Measurements from ENCODE around the gene NIPA2. TPM values are rescaled to one million over a fixed set of nuclear protein-coding genes. Genes with fewer than 3 reads are reported as not detected.

Gene NIPA2
- total and polyA plus RNA-seq, 2 of the 13 experiments (the other 11 are each of a cell fraction or from before 2014, with no cell fraction given), result 29.0 to 56.2 TPM

DNA sequence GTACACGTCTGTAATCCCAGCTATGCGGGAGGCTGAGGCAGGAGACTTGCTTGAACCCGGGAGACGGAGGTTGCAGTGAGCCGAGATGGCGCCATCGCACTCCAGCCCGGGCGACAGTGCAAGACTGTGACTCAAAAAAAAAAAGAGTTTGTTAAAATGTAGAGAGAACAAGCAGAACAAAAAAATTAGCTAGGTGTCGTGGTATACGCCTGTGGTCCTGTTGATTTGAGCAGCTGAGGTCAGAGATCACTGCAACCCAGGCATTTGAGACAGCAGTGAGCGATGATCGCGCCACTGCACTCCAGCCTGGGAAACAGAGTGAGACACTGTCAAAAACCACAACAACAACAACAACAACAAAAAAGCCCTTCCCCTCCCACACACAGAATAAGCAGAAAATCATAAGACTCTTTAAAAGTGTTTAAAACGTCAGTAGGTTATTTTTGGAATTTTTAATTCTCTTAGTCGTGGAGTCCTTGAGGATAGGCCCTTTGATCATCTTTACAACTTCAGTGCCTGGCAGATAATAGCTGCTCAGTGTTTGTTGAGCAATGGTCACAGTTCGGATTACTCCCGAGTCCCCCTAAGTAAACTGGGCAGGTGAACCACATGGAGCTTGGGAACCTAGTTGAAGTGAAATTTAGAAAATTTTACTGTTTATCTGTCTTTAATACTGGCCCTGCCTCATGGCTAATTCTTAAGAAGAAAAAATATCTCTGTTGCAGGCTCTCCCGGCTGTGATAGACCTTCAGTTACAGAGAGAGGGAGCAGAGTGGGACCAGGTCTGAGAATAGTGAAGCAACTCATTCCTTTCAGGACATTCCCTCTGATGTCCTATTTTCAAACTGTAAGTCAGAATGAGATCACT is 6.2 kb downstream of the NIPA2 start:
- peak overlapping the region; percentile 62 for H3K27ac ChIP-seq (ENCODE audit: extremely low read length, insufficient read depth, low read length)
- H3K36me3 ChIP-seq (replicated peaks in 1 of 2; ENCODE audit: control insufficient read depth in 1 of 2, insufficient read depth in 2 of 2, low read length in 2 of 2), result peaks cover 3 to 27% of the 10 kb centered on the region in 2 experiments; a peak in 4 of 5 replicates
- peaks cover 60% of the 10 kb centered on the region for H3K79me2 ChIP-seq (ENCODE audit: insufficient read depth, low read length)
- no peak overlapping the region; the same call in 1 of the 2 replicates for H3K9ac ChIP-seq (ENCODE audit: insufficient read depth, low read depth, low read length)
- in situ Hi-C loops (cut with HindIII; ENCODE audit: extremely low pct_ligation_motif_present, low pct_unique_long_range_greater_than_20kb), result no loop called here
- ATAC-seq (peak; percentile 86), DNase-seq (ENCODE audit: low spot score) (peak; percentile 36), FAIRE-seq (peak; percentile 61)
- 7% methylated on average over 19 of the region's 19 CpGs for WGBS (ENCODE audit: low lambda C conversion rate)
- H2AFZ ChIP-seq (ENCODE audit: low read length), result no peak overlapping the region
- intact Hi-C loops (cut with micrococcal nuclease; ENCODE audit: unreplicated experiment), result loop anchor here (5.0 kb wide), 1 partner anchor 33 kb away; no protein-coding TSS in a partner anchor
- BruUV-seq (replicated peaks), result no TSS peak
- H3K4me1 ChIP-seq (ENCODE audit: insufficient read depth, low read length), result peaks cover 55% of the 10 kb centered on the region
- POLR2A ChIA-PET, result no interaction called here
- no peaks in the 10 kb centered on the region for H3K9me3 ChIP-seq (ENCODE audit: low read length)
- peak overlapping the region in 2 of 3 experiments; percentile 22 to 36; a peak in 4 of 6 replicates for H3K4me3 ChIP-seq (replicated peaks in 1 of 3; ENCODE audit: insufficient read depth in 1 of 3, low read depth in 2 of 3, low read length in 3 of 3)
- H3K4me2 ChIP-seq (ENCODE audit: low read depth, low read length), result peak overlapping the region; percentile 49
- CTCF ChIA-PET (ENCODE audit: low intra/inter-chr PET ratio, low total read pairs), result no interaction called here
- H3K27me3 ChIP-seq (ENCODE audit: control insufficient read depth in 1 of 2, insufficient read depth in 2 of 2, low read length in 2 of 2), result no peaks in the 10 kb centered on the region
- H4K20me1 ChIP-seq (ENCODE audit: insufficient read depth, low read length), result peaks cover 3% of the 10 kb centered on the region; the same call in 1 of the 2 replicates
- no peak for TF ChIP-seq FOXP1 (IDR thresholded peaks at IDR 0.05)
- peak; percentile 63; the same call in 1 of the 2 replicates for TF ChIP-seq FOXP1 (CRISPR knock-in tag; IDR thresholded peaks at IDR 0.05)
- TF ChIP-seq ZNF660 (CRISPR knock-in tag; IDR thresholded peaks at IDR 0.05; ENCODE audit: borderline replicate concordance, low read depth), result no peak
- TF ChIP-seq SIX1 (CRISPR knock-in tag; IDR thresholded peaks at IDR 0.05; ENCODE audit: borderline replicate concordance), result peak; percentile 74; the same call in 1 of the 2 replicates
- TF ChIP-seq ZNF749 (CRISPR knock-in tag; IDR thresholded peaks at IDR 0.05; ENCODE audit: borderline replicate concordance), result no peak
- no peak for TF ChIP-seq NFIB (CRISPR knock-in tag; IDR thresholded peaks at IDR 0.05; ENCODE audit: borderline replicate concordance)
- TF ChIP-seq, protein P1, sequence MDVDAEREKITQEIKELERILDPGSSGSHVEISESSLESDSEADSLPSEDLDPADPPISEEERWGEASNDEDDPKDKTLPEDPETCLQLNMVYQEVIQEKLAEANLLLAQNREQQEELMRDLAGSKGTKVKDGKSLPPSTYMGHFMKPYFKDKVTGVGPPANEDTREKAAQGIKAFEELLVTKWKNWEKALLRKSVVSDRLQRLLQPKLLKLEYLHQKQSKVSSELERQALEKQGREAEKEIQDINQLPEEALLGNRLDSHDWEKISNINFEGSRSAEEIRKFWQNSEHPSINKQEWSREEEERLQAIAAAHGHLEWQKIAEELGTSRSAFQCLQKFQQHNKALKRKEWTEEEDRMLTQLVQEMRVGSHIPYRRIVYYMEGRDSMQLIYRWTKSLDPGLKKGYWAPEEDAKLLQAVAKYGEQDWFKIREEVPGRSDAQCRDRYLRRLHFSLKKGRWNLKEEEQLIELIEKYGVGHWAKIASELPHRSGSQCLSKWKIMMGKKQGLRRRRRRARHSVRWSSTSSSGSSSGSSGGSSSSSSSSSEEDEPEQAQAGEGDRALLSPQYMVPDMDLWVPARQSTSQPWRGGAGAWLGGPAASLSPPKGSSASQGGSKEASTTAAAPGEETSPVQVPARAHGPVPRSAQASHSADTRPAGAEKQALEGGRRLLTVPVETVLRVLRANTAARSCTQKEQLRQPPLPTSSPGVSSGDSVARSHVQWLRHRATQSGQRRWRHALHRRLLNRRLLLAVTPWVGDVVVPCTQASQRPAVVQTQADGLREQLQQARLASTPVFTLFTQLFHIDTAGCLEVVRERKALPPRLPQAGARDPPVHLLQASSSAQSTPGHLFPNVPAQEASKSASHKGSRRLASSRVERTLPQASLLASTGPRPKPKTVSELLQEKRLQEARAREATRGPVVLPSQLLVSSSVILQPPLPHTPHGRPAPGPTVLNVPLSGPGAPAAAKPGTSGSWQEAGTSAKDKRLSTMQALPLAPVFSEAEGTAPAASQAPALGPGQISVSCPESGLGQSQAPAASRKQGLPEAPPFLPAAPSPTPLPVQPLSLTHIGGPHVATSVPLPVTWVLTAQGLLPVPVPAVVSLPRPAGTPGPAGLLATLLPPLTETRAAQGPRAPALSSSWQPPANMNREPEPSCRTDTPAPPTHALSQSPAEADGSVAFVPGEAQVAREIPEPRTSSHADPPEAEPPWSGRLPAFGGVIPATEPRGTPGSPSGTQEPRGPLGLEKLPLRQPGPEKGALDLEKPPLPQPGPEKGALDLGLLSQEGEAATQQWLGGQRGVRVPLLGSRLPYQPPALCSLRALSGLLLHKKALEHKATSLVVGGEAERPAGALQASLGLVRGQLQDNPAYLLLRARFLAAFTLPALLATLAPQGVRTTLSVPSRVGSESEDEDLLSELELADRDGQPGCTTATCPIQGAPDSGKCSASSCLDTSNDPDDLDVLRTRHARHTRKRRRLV (CRISPR knock-in tag; IDR thresholded peaks at IDR 0.05), result no peak
- TF ChIP-seq PAWR (CRISPR knock-in tag; IDR thresholded peaks at IDR 0.05; ENCODE audit: borderline replicate concordance), result no peak
- TF ChIP-seq, protein P2, sequence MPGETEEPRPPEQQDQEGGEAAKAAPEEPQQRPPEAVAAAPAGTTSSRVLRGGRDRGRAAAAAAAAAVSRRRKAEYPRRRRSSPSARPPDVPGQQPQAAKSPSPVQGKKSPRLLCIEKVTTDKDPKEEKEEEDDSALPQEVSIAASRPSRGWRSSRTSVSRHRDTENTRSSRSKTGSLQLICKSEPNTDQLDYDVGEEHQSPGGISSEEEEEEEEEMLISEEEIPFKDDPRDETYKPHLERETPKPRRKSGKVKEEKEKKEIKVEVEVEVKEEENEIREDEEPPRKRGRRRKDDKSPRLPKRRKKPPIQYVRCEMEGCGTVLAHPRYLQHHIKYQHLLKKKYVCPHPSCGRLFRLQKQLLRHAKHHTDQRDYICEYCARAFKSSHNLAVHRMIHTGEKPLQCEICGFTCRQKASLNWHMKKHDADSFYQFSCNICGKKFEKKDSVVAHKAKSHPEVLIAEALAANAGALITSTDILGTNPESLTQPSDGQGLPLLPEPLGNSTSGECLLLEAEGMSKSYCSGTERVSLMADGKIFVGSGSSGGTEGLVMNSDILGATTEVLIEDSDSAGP (CRISPR knock-in tag; IDR thresholded peaks at IDR 0.05; ENCODE audit: borderline replicate concordance), result no peak
- no peak for TF ChIP-seq POLR2AphosphoS2 (IDR thresholded peaks at IDR 0.05; ENCODE audit: low read depth, low read length)
- 0 out of 2 replicates have a peak, but pooled peaks have one; percentile 71 for TF ChIP-seq ZNF432 (CRISPR knock-in tag; IDR thresholded peaks at IDR 0.05; ENCODE audit: borderline replicate concordance)
- TF ChIP-seq SIX4 (CRISPR knock-in tag; IDR thresholded peaks at IDR 0.05), result peak; percentile 54; the same call in 1 of the 2 replicates
- TF ChIP-seq, protein P3, sequence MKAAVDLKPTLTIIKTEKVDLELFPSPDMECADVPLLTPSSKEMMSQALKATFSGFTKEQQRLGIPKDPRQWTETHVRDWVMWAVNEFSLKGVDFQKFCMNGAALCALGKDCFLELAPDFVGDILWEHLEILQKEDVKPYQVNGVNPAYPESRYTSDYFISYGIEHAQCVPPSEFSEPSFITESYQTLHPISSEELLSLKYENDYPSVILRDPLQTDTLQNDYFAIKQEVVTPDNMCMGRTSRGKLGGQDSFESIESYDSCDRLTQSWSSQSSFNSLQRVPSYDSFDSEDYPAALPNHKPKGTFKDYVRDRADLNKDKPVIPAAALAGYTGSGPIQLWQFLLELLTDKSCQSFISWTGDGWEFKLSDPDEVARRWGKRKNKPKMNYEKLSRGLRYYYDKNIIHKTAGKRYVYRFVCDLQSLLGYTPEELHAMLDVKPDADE (CRISPR knock-in tag; IDR thresholded peaks at IDR 0.05), result no peak
- TF ChIP-seq NFE2L1 (CRISPR knock-in tag; IDR thresholded peaks at IDR 0.05; ENCODE audit: borderline replicate concordance), result no peak
- no peak for TF ChIP-seq MED13 (CRISPR knock-in tag; IDR thresholded peaks at IDR 0.05)
